A673 (cell line): ENCODE measurements around the gene KNDC1. TPM values are rescaled to one million over a fixed set of nuclear protein-coding genes. Genes with fewer than 3 reads are reported as not detected.

ENCODE experiments used
- BruUV-seq: library from RNA; stranded (reverse); fragments of 400-500 nt; replicated peaks from 2 replicates; lab custom pipeline; 2021; lab: Mats Ljungman, UMichigan
- CTCF ChIA-PET: fragments of 300-600 bp; sonication (Branson Sonifier 250); formaldehyde crosslinking; loops from one replicate; lab custom pipeline; 2022; ENCODE audit warnings: antibody characterized with exemption; lab: Charles Lee
- POLR2A ChIA-PET: fragments of 300-600 bp; sonication (Branson Sonifier 250); formaldehyde crosslinking; loops from one replicate; lab custom pipeline; 2022; ENCODE audit warnings: antibody characterized with exemption; ENCODE audit not compliant: low non-redundant PET; lab: Charles Lee
- DNase-seq: peaks from one replicate; pipeline ENCODE4 v3.0.0-alpha.2; 2015; ENCODE audit warnings: low spot score
- H3K27ac ChIP-seq: fragments of 200-600 bp; sonication (generic); 2 replicates; pipeline ENCODE4 v1.5.1; 2016; ENCODE audit warnings: mixed run types, low read depth, mild to moderate bottlenecking, mixed read lengths, antibody characterized with exemption, low read length; ENCODE audit not compliant: poor library complexity, severe bottlenecking
- H3K27me3 ChIP-seq: fragments of 200-600 bp; sonication (generic); replicated peaks from 2 replicates; pipeline ENCODE4 v1.6.1; 2017; ENCODE audit warnings: mixed run types, low read depth, mild to moderate bottlenecking, mixed read lengths, antibody characterized with exemption, low read length; ENCODE audit not compliant: insufficient read depth, poor library complexity
- H3K36me3 ChIP-seq: fragments of 200-600 bp; sonication (generic); 2 replicates; pipeline ENCODE4 v1.6.1; 2016; ENCODE audit warnings: mixed run types, mild to moderate bottlenecking, mixed read lengths, antibody characterized with exemption, low read length; ENCODE audit not compliant: insufficient read depth, poor library complexity, severe bottlenecking
- H3K4me1 ChIP-seq: fragments of 200-600 bp; sonication (generic); 2 replicates; pipeline ENCODE4 v1.6.1; 2017; ENCODE audit warnings: mixed run types, mild to moderate bottlenecking, mixed read lengths, antibody characterized with exemption, low read length; ENCODE audit not compliant: insufficient read depth, poor library complexity, severe bottlenecking
- H3K4me3 ChIP-seq: fragments of 200-600 bp; sonication (generic); 2 replicates; pipeline ENCODE4 v1.5.1; 2016; ENCODE audit warnings: low read depth, mixed run types, mild to moderate bottlenecking, mixed read lengths, low read length; ENCODE audit not compliant: poor library complexity, severe bottlenecking
- H3K9me3 ChIP-seq: fragments of 200-600 bp; sonication (generic); 2 replicates; pipeline ENCODE4 v1.6.1; 2016; ENCODE audit warnings: mixed run types, low read depth, mild to moderate bottlenecking, mixed read lengths, antibody characterized with exemption, low read length; ENCODE audit not compliant: poor library complexity, severe bottlenecking
- CTCF ChIP-seq: fragments of 300-800, 200-600 bp; sonication (generic); conservative IDR thresholded peaks from 2 replicates; pipeline ENCODE4 v1.5.1; 2017; ENCODE audit warnings: low read depth, mild to moderate bottlenecking, antibody characterized with exemption, low read length, moderate library complexity, mixed read lengths
- EZH2 ChIP-seq: fragments of 200-600 bp; sonication (generic); IDR thresholded peaks from 2 replicates; pipeline ENCODE4 v1.6.1; 2017; ENCODE audit warnings: borderline replicate concordance, low read depth, mild to moderate bottlenecking, mixed read lengths, antibody characterized with exemption, low read length; ENCODE audit not compliant: poor library complexity, severe bottlenecking
- intact Hi-C: fragments of 100-400 bp; cut with micrococcal nuclease; formaldehyde crosslinking; loops from one replicate; pipeline ENCODE4 v1.10.0; 2022; ENCODE audit not compliant: unreplicated experiment
- total RNA-seq: library from RNA; stranded (reverse); gene quantifications from 2 replicates; pipeline ENCODE4 v1.2.3, GENCODE V29; 2021

Gene KNDC1
- total RNA-seq, 1 experiment from 2014 or later, result not detected

GRCh38 chr10:133237241-133237587 lies 77.2 kb downstream of the KNDC1 start:
- Histone ChIP-seq H3K9me3 (no peaks in the 10 kb centered on the region), H3K27ac (no peak overlapping the region), H3K36me3 (no peaks in the 10 kb centered on the region), H3K4me1 (no peaks in the 10 kb centered on the region), H3K4me3 (no peak overlapping the region), H3K27me3 (peaks cover 92% of the 10 kb centered on the region)
- peak; percentile 94 for TF ChIP-seq EZH2
- TF ChIP-seq CTCF, result no peak
- POLR2A ChIA-PET, result no interaction called here
- DNase-seq, result no peak
- intact Hi-C loops, result no loop called here
- CTCF ChIA-PET, result no interaction called here
- BruUV-seq, result no TSS peak

- intact Hi-C loops, result no loop called here
- H3K27ac ChIP-seq, result no peak within 1 kb of the TSS
- H3K27me3 ChIP-seq, result peaks cover 86% of the 10 kb centered on the region
- ChIA-PET POLR2A (no interaction called here), CTCF (interaction anchor here (0.5 kb wide), 1 partner anchor 10 kb away, joined by 4 read pairs; no protein-coding TSS in a partner anchor)
- H3K4me1 ChIP-seq, result no peaks in the 10 kb centered on the region
- TF ChIP-seq EZH2, result peak; percentile 82
- no peak for TF ChIP-seq CTCF
- H3K4me3 ChIP-seq, result no peak within 1 kb of the TSS
- BruUV-seq, result no TSS peak
- H3K9me3 ChIP-seq, result no peaks in the 10 kb centered on the region
- no peaks in the 10 kb centered on the region for H3K36me3 ChIP-seq
- DNase-seq, result no peak
Measured at GRCh38 chr10:133237588-133238465, 77.8 kb downstream of the KNDC1 start, which contains the start of gene VENTX. Gene VENTX (plus strand): TSS chr10:133237855. CDS start chr10:133237915, 60 bp downstream.

GRCh38 chr10:133238466-133238804 lies 78.4 kb downstream of the KNDC1 start:
- Histone ChIP-seq H3K36me3 (no peaks in the 10 kb centered on the region), H3K27ac (no peak overlapping the region), H3K4me3 (no peak overlapping the region), H3K9me3 (no peaks in the 10 kb centered on the region), H3K4me1 (no peaks in the 10 kb centered on the region), H3K27me3 (peaks cover 80% of the 10 kb centered on the region)
- no TSS peak for BruUV-seq
- DNase-seq, result no peak
- TF ChIP-seq CTCF (no peak), EZH2 (peak; percentile 44)
- intact Hi-C loops, result no loop called here
- CTCF ChIA-PET, result interaction anchor here (0.5 kb wide), 1 partner anchor 11 kb away, joined by 4 read pairs; no protein-coding TSS in a partner anchor
- POLR2A ChIA-PET, result no interaction called here
